Measurements from ENCODE around the gene VGF.

- TF ChIP-seq EZH2 (IDR thresholded peaks at IDR 0.05; ENCODE audit: low read length) (no peak), CTCF (optimal IDR thresholded peaks at IDR 0.05 in 1 of 3, IDR thresholded peaks at IDR 0.05 in 1 of 3, conservative IDR thresholded peaks at IDR 0.05 in 1 of 3; ENCODE audit: extremely low read depth in 1 of 3, insufficient read depth in 2 of 3, low read length in 3 of 3) (no peak)
Observed at GRCh38 chr7:101151908-101152651, 13.3 kb downstream of the VGF start.
